HepG2 (cell line): ENCODE data around the gene SLC2A4. TPM values are rescaled to one million over a fixed set of nuclear protein-coding genes. Genes with fewer than 3 reads are reported as not detected.

ENCODE experiments used
- CCAR2 ChIP-seq: fragments of 200-400 bp; formaldehyde crosslinking; optimal IDR thresholded peaks from 2 replicates; pipeline ENCODE3; 2018; ENCODE audit warnings: low read depth, mild to moderate bottlenecking, low read length, moderate library complexity
- CREBL2 ChIP-seq: sonication (generic); formaldehyde crosslinking; IDR thresholded peaks from 2 replicates; pipeline ENCODE4 v1.8.1; 2023; ENCODE audit warnings: missing genetic modification reagents, mild to moderate bottlenecking, borderline replicate concordance
- FOSL2 ChIP-seq: sonication (generic); formaldehyde crosslinking; IDR thresholded peaks from 2 replicates; pipeline ENCODE4 v1.4.0; 2020; ENCODE audit warnings: missing genetic modification reagents
- IKZF5 ChIP-seq: IDR thresholded peaks from 2 replicates; pipeline ENCODE4 v1.6.1; 2018; ENCODE audit warnings: missing genetic modification reagents, mild to moderate bottlenecking, missing compliant biosample characterization
- NFATC3 ChIP-seq: sonication (generic); formaldehyde crosslinking; IDR thresholded peaks from 2 replicates; pipeline ENCODE4 v1.5.1; 2020; ENCODE audit warnings: mild to moderate bottlenecking, missing genetic modification reagents
- NFRKB ChIP-seq: fragments of 450-650 bp; IDR thresholded peaks from 2 replicates; pipeline ENCODE4 v1.6.1; 2017
- REL ChIP-seq: sonication (generic); formaldehyde crosslinking; conservative IDR thresholded peaks from 2 replicates; pipeline ENCODE4 v1.8.0; 2022; ENCODE audit warnings: mild to moderate bottlenecking, missing genetic modification reagents, moderate library complexity
- SIX1 ChIP-seq: sonication (generic); formaldehyde crosslinking; IDR thresholded peaks from 2 replicates; pipeline ENCODE4 v1.4.0; 2020; ENCODE audit warnings: missing genetic modification reagents, borderline replicate concordance
- SIX4 ChIP-seq: sonication (generic); formaldehyde crosslinking; IDR thresholded peaks from 2 replicates; pipeline ENCODE4 v1.4.0; 2020; ENCODE audit warnings: missing genetic modification reagents
- SMARCE1 ChIP-seq: fragments of 450-650 bp; IDR thresholded peaks from 2 replicates; pipeline ENCODE4 v1.6.1; 2017; ENCODE audit warnings: borderline replicate concordance
- SNAPC2 ChIP-seq: sonication (generic); formaldehyde crosslinking; IDR thresholded peaks from 2 replicates; pipeline ENCODE4 v1.8.1; 2022; ENCODE audit warnings: mild to moderate bottlenecking, missing genetic modification reagents
- TFE3 ChIP-seq: IDR thresholded peaks from 2 replicates; pipeline ENCODE4 v1.6.1; 2016
- THAP11 ChIP-seq: IDR thresholded peaks from 2 replicates; pipeline ENCODE4 v1.6.1; 2016; ENCODE audit warnings: missing biosample characterization, missing genetic modification reagents
- ZFP36 ChIP-seq: fragments of 150-350 bp; IDR thresholded peaks from 2 replicates; pipeline ENCODE4 v1.6.1; 2018; ENCODE audit warnings: borderline replicate concordance, low read length, low read depth; ENCODE audit not compliant: partially characterized antibody
- ZNF180 ChIP-seq: sonication (generic); formaldehyde crosslinking; IDR thresholded peaks from 2 replicates; pipeline ENCODE4 v1.4.0; 2020; ENCODE audit warnings: low read depth, missing genetic modification reagents, borderline replicate concordance
- ZNF24 ChIP-seq: fragments of 450-650 bp; IDR thresholded peaks from 2 replicates; pipeline ENCODE4 v1.6.1; 2017; ENCODE audit warnings: antibody characterized with exemption, mild to moderate bottlenecking
- ZNF263 ChIP-seq: sonication (generic); formaldehyde crosslinking; IDR thresholded peaks from 2 replicates; pipeline ENCODE4 v1.4.0; 2020; ENCODE audit warnings: missing genetic modification reagents
- ZNF280D ChIP-seq: sonication (generic); formaldehyde crosslinking; IDR thresholded peaks from 2 replicates; pipeline ENCODE4 v1.5.1; 2020; ENCODE audit warnings: mild to moderate bottlenecking, missing genetic modification reagents
- ZNF609 ChIP-seq: sonication (generic); formaldehyde crosslinking; IDR thresholded peaks from 2 replicates; pipeline ENCODE4 v1.4.0; 2020; ENCODE audit warnings: mild to moderate bottlenecking, missing genetic modification reagents, borderline replicate concordance
- polyA plus RNA-seq, 8 experiments: library from polyadenylated mRNA; depleted of rRNA in 3 of 8; stranded (reverse) in 7 of 8; unstranded in 1 of 8; fragments of >200 nt; fragmentation: Illumina TruSeq in 4 of 8; extraction: Trizol in 4 of 8; gene quantifications; 2 replicates each; pipeline versions ENCODE4 v1.2.1 to v1.2.3, GENCODE V29; 2011 to 2016; ENCODE audit warnings: low read depth in 4 of 8, missing spikeins in 1 of 8, mixed read lengths in 1 of 8; ENCODE audit not compliant: insufficient read depth in 1 of 8
- total RNA-seq, 5 experiments: library from RNA; depleted of rRNA; stranded (reverse); fragments of >200 nt; fragmentation: Illumina TruSeq; extraction: Trizol; gene quantifications; 2 replicates each; pipeline ENCODE4 v1.2.3, GENCODE V29; 2016; ENCODE audit warnings: low read depth in 1 of 5

SLC2A4 gene
- total and polyA plus RNA-seq, 2 of the 13 experiments (the other 11 are each of a cell fraction or from before 2014, with no cell fraction given), result 4.9 to 5.8 TPM

- peak; percentile 55; the same call in 1 of the 2 replicates for TF ChIP-seq THAP11
- no peak for TF ChIP-seq NFRKB
- TF ChIP-seq SIX4 (CRISPR knock-in tag), result no peak
- peak; percentile 24; the same call in 1 of the 2 replicates for TF ChIP-seq ZNF280D (CRISPR knock-in tag)
- TF ChIP-seq FOSL2 (CRISPR knock-in tag), result peak; percentile 42
- peak; percentile 27; the same call in 1 of the 2 replicates for TF ChIP-seq ZNF263 (CRISPR knock-in tag)
- peak; percentile 85; the same call in 1 of the 2 replicates for TF ChIP-seq NFATC3
- no peak for TF ChIP-seq IKZF5
- no peak for TF ChIP-seq ZNF609 (CRISPR knock-in tag)
- TF ChIP-seq SNAPC2, result peak; percentile 88
- TF ChIP-seq ZFP36, result no peak
- TF ChIP-seq SMARCE1, result no peak
- TF ChIP-seq CCAR2, result no peak
- TF ChIP-seq ZNF180 (CRISPR knock-in tag), result no peak
- 0 out of 2 replicates have a peak, but pooled peaks have one; percentile 36 for TF ChIP-seq REL (CRISPR knock-in tag)
- TF ChIP-seq SIX1 (CRISPR knock-in tag), result no peak
- no peak for TF ChIP-seq ZNF24
- TF ChIP-seq TFE3, result peak; percentile 47
- 0 out of 2 replicates have a peak, but pooled peaks have one; percentile 83 for TF ChIP-seq CREBL2
Measured at GRCh38 chr17:7280519-7281073, 922 bp upstream of the SLC2A4 start (continued).
